ENCODE measurements around the gene CHADL. TPM values are rescaled to one million over a fixed set of nuclear protein-coding genes. Genes with fewer than 3 reads are reported as not detected.

The CHADL gene
- total RNA-seq, 1 donor from 2014 or later = 0.64 TPM

- DNase-seq (ENCODE audit: low read depth in 2 of 2) = no peak
These were observed 17.0 kb upstream of the CHADL start for GRCh38 chr22:41257696-41258095.

- peak; percentile 11 to 81 for DNase-seq (ENCODE audit: low read depth in 2 of 2)
These were observed 15.8 kb upstream of the CHADL start for GRCh38 chr22:41256254-41257253.

- DNase-seq (ENCODE audit: low read depth in 2 of 2) = no peak
These were observed 13.5 kb upstream of the CHADL start for GRCh38 chr22:41254230-41254629.

GRCh38 chr22:41252365-41252764 lies 11.6 kb upstream of the CHADL start:
- no peak for DNase-seq (ENCODE audit: low read depth in 2 of 2)

GRCh38 chr22:41250127-41250526 lies 9.4 kb upstream of the CHADL start:
- DNase-seq (ENCODE audit: low read depth in 2 of 2) = no peak

- DNase-seq (ENCODE audit: low read depth in 2 of 2) = no peak
These were observed 8.7 kb upstream of the CHADL start for GRCh38 chr22:41249442-41249841.

- DNase-seq (ENCODE audit: low read depth in 2 of 2) = no peak
These were observed 8.0 kb upstream of the CHADL start for GRCh38 chr22:41248758-41249157.

GRCh38 chr22:41248314-41248713 lies 7.6 kb upstream of the CHADL start:
- no peak for DNase-seq (ENCODE audit: low read depth in 2 of 2)

GRCh38 chr22:41247703-41248102 lies 7.0 kb upstream of the CHADL start:
- DNase-seq (ENCODE audit: low read depth in 2 of 2) = no peak

GRCh38 chr22:41245917-41246499 lies 5.3 kb upstream of the CHADL start:
- DNase-seq (ENCODE audit: low read depth in 2 of 2) = no peak

GRCh38 chr22:41243361-41243760 lies 2.6 kb upstream of the CHADL start:
- DNase-seq (ENCODE audit: low read depth in 2 of 2) = no peak

- no peak for DNase-seq (ENCODE audit: low read depth in 2 of 2)
These were observed 1.8 kb upstream of the CHADL start for GRCh38 chr22:41242396-41243117.

- no peak for DNase-seq (ENCODE audit: low read depth in 2 of 2)
These were observed 474 bp upstream of the CHADL start for GRCh38 chr22:41241133-41241676.

- DNase-seq (ENCODE audit: low read depth in 2 of 2) = no peak
These were observed 1.1 kb downstream of the CHADL start for GRCh38 chr22:41239443-41240128.

GRCh38 chr22:41238570-41239442 lies 1.9 kb downstream of the CHADL start:
- DNase-seq (ENCODE audit: low read depth in 2 of 2) = no peak

GRCh38 chr22:41237707-41238569 lies 2.8 kb downstream of the CHADL start:
- peak in 1 of 2 donors; percentile 62 for DNase-seq (ENCODE audit: low read depth in 2 of 2)

- DNase-seq (ENCODE audit: low read depth in 2 of 2) = no peak
These were observed 3.6 kb downstream of the CHADL start for GRCh38 chr22:41237036-41237706.

- no peak for DNase-seq (ENCODE audit: low read depth in 2 of 2)
These were observed 5.7 kb downstream of the CHADL start for GRCh38 chr22:41234815-41235695.

Data from dermis microvascular lymphatic vessel endothelial cell (primary cell).